Suppressor macrophage (primary cell): ENCODE data around the gene PMEPA1.

Experiments
- DNase-seq, 4 experiments: peaks; one replicate each; pipeline ENCODE4 v3.0.0-alpha.2; 2020 to 2022

PMEPA1 gene

GRCh38 chr20:57711311-57711712 lies 1.5 kb upstream of the PMEPA1 start:
- no peak for DNase-seq

DNA sequence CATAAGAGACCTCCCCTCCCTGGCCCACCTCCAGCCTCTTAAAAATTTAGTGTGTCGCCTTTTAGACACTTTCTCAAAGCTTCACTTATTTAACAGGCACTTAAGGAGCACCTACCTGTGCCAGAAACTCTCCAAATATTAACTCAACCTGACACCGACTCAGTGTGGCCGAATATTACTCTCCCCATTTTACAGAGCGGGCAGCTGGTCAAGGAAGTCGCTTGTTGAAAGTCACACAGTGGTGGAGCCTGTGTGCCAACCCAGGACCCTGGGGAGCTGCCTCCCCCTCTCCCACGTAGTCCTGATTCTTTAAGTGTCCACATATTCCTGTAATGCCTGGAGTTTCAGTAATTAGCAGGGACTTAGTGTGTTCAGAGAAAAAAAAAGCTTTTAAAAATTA lies 1.0 kb upstream of the PMEPA1 start:
- DNase-seq = no peak

DNA sequence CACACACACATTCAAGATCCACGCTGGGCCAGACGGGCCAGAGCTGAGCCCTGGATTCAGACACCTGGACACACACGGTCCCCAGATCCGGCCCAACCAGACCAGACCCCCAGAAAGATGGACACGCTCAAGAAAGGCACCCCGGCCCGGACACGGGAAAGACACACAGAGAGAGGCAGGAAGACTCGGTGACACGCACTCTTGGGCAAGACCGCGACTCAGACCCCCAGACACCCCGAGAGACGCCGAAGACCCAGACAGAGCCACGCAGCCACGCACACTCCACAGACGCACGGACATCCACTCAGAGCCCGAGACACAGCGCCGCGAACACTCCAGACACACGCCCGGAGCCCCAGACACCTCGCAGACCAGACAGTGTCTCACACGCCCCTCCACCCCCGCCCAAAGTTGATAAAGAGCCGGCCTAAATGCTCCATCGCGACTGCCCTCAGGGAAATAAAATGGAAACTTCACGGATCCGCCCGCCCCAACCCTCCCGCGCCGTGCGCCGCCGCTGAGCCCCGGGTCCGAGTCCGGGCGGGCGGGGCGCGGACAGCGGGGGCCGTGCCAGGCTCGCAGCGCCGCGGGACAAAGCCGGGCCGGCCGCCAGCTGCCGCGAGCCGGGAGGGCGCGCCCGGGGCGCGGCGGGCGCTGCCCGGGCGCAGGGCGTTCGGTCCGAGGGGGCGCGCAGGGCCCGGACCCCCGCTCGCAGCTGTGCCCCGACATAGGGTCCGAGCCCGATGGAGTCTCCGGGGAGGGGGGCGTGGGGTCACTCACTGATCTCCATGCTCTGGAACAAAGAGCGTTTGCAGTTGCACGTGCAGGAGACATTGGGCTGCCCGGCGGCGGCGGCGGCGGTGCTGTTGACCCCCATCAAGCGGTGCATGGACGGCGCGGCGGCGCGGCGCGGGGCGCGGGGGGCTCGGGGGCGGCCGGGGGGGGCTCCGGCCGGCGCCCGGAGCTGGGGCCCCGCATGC lies 831 bp downstream of the PMEPA1 start:
- DNase-seq = peak in 2 of 4 experiments; percentile 38 to 52

GRCh38 chr20:57707849-57708693 lies 1.7 kb downstream of the PMEPA1 start:
- DNase-seq = no peak

DNA sequence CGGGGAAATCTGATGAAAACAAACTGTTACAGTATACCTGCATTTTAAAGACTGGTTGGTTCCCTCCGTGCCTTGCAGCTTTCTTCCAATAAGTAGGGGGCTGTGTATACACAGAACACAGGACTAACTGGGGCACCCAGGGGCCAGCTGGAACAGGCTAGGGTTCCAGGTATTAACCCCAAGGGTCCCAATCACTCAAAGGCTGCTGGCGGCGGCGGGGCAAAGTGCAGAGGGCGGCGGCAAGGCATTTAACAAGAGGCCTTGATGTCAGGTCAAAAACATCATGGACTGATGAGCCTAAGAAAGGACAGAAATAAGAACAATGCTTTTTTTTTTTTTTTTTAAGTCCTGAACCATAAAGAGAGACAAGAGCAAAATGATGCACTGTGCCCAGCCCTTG lies 2.5 kb downstream of the PMEPA1 start:
- no peak for DNase-seq

GRCh38 chr20:57705127-57705899 lies 4.5 kb downstream of the PMEPA1 start:
- DNase-seq = no peak

GRCh38 chr20:57704245-57704644 lies 5.6 kb downstream of the PMEPA1 start:
- no peak for DNase-seq

- no peak for DNase-seq
Measured at GRCh38 chr20:57703013-57703412, 6.8 kb downstream of the PMEPA1 start.

- DNase-seq = no peak
Measured at GRCh38 chr20:57702521-57702920, 7.3 kb downstream of the PMEPA1 start.

DNA sequence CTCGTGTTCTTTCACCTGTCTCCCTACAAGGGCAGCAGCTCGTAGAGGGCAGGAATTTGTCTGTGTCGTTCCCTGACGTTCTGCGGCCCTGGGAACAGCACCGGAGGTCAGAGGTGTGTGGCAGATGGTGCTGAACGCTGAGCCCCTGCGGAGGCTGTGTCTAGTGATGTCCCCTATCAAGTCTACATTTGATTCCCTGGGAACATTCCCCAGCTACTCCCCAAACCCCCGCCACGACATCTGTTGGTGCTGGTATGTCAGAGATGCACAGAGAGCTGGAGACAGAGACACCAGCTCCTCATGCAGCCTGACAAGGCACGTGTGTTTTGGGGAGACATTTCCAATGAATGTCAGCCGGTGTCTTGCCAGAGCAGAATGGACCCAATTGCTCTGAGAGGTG lies 7.7 kb downstream of the PMEPA1 start:
- no peak for DNase-seq

DNA sequence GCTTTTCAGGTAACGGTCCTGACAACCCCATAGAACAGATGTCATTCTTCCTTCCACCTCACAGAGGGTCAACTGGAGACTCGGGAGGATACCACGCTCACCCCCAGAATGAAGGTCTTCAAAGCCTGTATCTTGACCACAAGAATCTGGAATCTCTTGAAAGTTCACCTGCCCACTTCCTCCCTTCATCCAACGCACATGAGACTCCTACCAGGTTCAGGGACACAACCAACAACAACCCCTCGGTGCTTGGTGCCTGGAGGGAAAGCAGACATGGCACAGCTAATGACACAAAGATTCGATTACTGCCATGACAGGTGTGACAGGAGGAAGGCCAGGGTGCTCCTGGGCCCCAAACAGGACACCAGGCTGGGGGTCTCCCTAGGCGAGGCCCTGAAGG lies 8.2 kb downstream of the PMEPA1 start:
- no peak for DNase-seq

GRCh38 chr20:57701090-57701489 lies 8.7 kb downstream of the PMEPA1 start:
- DNase-seq = no peak

DNA sequence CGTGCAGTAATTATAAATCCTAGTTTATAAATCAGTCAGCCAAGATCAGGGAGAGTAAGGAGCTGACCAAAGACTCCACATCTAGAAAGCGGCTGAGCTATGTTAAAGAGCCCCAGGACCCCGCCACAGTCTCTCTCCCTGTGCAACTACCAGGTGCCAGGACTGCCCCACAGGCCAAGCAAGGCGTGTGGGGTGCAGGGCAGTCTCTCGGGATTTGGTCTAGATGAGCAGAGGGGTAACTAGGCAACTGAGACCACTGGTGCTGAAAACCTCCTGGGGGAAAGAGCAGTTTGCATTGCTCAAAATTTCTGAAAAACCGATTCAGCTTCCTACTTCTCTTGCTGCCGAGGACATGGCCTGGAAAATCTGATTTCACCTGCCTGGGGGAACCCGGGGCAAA lies 10.4 kb downstream of the PMEPA1 start:
- DNase-seq = no peak

GRCh38 chr20:57698867-57699275 lies 10.9 kb downstream of the PMEPA1 start:
- DNase-seq = no peak

DNA sequence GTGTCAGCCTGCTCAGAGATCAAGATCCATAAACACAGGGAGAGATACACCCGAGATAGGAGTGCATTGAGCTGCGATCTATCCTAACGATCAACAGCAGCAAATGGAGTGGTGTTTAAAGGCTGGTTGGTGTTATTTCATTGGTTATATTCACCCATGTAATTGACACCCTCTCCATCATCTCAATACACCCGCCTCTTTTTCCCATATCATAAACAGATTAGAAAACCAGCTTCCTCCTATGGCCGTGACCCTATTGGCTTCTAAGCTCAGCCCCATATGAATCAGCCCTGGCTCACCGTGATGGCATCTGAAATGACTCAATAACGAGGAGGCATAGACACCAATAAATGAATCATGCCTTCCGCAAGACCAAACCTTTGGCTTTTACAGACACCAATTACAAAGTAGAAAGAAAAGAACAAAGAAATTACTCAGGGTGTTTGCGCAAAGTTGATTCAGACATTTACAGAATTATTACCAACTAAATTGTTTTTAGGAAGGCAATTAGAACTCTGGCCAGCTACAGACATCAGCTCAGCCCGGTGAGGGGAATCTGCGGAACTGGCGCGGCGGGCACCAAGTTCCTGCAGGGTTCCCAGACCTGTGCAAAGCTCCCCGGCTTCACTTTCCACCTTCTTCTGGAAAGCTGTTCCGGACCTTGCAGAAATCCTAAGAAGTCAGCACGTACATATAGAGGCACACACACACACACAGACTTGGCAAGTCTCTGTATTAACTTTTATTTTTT lies 11.5 kb downstream of the PMEPA1 start:
- peak; percentile 75 to 90 (median 84) for DNase-seq

GRCh38 chr20:57697543-57697942 lies 12.3 kb downstream of the PMEPA1 start:
- DNase-seq = no peak

DNA sequence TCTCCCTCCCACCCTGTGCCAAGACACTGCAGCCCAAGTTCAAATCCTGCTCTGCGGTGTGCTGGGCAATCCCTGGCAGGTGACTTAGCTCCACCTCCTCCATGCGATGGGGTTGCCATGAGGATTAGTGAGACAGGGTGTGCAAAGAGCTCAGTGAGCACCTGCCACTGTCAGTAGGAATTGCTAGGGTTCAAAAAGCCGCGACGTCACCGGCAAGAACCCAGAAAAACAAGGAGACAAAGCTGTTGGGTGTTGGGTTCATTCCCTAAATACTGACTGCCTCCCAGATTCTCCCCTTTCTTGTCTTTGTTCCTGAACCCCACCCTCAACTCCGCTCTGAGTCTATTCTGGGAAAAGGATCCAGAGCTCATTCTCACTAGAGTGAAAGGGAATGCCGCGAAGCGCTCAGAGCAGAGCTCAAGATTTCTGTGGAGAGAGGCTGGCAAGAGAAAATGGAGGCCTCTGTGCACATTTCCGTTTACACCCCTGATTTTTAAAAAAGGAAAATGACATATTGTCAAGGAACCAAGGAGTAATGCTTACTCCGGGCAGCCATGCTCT lies 13.3 kb downstream of the PMEPA1 start:
- DNase-seq = no peak

- no peak for DNase-seq
Measured at GRCh38 chr20:57695940-57696339, 13.9 kb downstream of the PMEPA1 start.

- no peak for DNase-seq
Measured at GRCh38 chr20:57695012-57695411, 14.8 kb downstream of the PMEPA1 start.

DNA sequence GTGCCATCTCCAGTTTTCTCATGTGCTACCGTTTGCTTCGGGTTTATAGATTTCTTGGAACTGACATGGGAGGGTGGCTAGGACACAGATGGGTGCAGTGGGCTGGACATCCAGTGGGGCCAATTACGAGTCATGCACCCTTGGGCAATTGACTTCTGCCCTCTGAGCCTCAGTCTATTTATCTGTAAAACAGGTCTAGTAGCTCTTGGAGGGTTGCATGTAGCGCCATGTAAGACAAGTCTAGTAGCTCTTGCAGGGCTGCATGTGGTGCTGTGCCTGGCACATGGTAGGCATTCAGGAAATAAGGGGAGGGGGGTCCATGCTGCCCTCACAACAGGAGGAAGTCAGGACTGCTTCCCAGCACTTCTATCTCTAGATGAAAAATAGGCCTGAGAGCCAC lies 15.3 kb downstream of the PMEPA1 start:
- DNase-seq = no peak

GRCh38 chr20:57693670-57694329 lies 16.0 kb downstream of the PMEPA1 start:
- DNase-seq = no peak
